GM19324 (cell line): ENCODE measurements around the gene GCC2.
"Not testable (repeated sequence)": the region's sequence is repeated elsewhere in the genome, so short reads cannot be mapped to it uniquely, and the experiment has no call there.

ENCODE experiments used
- ATAC-seq: cut with Tn5 transposase; IDR thresholded peaks from one replicate; pipeline ENCODE4 v1.9.1; 2021; ENCODE audit warnings: mild to moderate bottlenecking, moderate library complexity; ENCODE audit not compliant: unreplicated experiment, low FRiP score

GCC2 gene

GRCh38 chr2:108435578-108435977 lies 13.4 kb upstream of the GCC2 start:
- ATAC-seq, result not testable (repeated sequence)

GRCh38 chr2:108436976-108437375 lies 12.0 kb upstream of the GCC2 start:
- no peak for ATAC-seq

DNA sequence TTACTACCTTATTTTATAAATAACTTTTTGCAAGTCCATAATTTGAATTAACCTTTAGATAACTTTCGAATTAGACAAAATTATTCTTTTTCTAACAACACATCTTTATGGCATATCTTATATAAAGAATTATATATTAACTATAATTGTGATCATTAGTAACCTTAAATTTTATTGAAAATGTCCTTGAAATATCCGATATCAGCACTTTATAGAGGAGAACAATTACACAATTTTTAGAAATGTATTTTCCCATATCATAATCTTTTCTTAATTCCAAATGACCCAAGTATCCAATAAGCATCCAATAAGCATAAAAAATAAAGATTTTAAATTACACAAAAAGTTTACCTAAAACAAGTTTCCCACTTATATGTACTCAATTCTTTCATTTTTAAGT lies 7.3 kb upstream of the GCC2 start:
- no peak for ATAC-seq

- ATAC-seq, result no peak
These were observed 3.8 kb upstream of the GCC2 start for GRCh38 chr2:108444941-108445840.

GRCh38 chr2:108446703-108447102 lies 2.3 kb upstream of the GCC2 start:
- ATAC-seq, result no peak

DNA sequence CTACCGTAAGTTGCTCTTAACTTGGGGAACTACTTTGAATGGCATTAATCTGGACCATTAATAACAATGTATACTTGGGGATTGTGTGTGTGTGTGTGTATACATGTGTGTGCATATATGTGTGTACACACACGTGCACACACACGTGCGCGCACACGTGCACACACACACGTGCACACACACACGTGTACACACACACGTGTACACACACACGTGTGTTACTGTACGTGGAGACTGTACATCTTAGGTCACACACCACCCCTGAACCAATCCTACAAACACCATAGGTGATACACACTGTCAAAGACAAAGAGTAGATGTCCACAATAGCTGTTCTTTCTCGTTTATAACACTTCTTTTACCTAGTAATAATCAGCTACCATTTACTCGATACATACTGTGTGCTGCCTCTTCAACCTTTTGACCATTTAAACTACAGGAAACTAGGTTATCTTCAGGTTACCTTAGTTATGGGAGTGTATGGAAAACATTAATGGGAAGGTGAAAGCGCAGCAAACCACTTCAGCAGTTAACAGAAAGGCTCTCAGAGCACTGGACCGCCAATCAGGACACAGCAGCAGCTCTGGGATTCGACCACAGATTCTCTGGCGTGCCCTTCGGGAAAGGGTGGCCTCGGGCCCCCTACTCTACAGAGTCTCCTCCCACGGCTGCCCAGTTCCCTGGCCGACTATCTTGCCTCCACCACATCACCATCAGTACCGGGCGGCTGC lies 894 bp upstream of the GCC2 start:
- ATAC-seq, result no peak

GRCh38 chr2:108449410-108450130 lies 564 bp downstream of the GCC2 start:
- peak; percentile 46 for ATAC-seq

DNA sequence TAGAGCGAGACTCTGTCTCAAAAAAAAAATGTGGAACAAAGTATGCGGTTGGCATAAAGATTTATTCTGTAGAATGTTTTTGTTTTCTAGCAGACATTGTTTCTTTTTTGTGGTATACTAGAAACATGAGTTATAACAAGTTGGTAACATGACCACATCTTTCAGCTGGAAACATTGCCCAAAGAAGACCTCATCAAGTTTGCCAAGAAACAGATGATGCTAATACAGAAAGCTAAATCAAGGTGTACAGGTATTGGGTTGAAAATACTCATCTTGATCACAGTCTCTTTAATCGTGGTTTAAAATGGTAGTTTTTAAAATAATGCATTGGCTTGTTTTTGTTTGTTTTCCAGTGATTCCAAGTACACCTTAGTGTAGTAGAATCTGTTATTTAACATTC lies 1.9 kb downstream of the GCC2 start:
- ATAC-seq, result no peak

DNA sequence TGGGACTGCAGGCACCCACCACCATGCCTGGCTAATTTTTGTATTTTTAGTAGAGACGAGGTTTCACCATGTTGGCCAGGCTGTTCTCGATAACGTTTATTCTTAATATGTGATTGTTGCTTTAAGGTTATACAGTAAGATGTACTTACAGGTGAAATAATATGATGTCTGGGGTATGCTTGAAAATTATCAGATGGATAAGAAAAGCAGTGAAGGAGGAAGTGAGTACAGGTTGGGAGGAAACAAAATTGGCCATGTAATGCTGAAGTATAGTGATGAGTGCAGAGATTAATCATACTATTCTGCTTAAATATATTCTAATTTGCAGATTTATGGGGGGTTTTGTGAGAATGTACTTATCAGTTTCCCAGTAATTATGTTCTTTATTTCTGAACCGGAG lies 3.0 kb downstream of the GCC2 start:
- no peak for ATAC-seq

GRCh38 chr2:108453530-108453929 lies 4.5 kb downstream of the GCC2 start:
- not testable (repeated sequence) for ATAC-seq

- no peak for ATAC-seq
These were observed 5.4 kb downstream of the GCC2 start for GRCh38 chr2:108454440-108454839.

GRCh38 chr2:108455571-108455970 lies 6.6 kb downstream of the GCC2 start:
- no peak for ATAC-seq

DNA sequence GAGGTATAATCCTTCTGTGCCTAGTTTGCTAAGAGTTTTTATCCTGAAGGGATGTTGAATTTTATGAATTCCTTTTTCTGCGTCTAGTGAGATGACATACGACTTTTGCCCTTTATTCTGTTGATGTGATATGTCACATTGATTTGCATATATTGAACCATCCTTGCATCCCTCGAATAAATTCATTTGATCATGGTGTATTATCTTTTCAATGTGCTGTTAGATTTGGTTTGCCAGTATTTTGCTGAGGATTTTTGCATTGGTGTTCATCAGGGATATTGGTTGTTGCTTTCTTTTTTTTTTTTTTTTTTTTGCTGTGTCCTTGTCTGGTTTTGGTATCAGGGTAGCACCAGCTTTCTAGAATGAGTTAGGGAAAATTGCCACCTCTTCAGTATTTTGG lies 9.1 kb downstream of the GCC2 start:
- no peak for ATAC-seq

GRCh38 chr2:108459441-108459840 lies 10.4 kb downstream of the GCC2 start:
- no peak for ATAC-seq

DNA sequence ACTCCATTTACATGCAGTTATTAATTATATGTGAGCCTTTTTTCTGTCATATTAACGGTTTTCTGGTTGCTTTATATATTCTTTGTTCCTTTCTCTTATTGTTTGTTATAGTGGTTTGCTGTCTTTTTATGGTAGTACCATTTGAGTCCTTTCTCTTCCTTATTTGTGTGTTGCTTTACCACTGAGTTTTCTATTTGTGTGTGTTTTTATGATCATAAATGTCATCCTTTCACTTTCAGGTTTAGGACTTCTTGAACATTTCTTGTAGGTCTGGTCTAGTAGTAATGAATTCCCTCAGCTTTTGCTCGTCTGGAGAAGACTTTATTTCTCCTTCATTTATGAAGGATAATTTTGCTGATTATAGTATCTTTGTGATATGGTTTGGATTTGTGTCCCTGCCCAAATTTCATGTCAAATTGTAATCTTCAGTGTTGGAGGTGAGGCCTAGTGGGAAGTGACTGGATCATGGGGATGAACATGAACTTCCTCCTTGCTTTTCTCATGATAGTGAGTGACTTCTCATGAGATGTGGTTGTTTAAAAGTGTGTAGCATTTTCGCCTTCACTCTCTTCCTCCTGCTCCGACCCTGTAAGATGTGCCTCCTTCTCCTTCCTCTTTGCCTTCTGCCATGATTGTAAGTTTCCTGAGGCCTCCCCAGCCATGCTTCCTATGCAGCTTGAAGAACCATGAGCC lies 11.5 kb downstream of the GCC2 start:
- peak; percentile 59 for ATAC-seq

DNA sequence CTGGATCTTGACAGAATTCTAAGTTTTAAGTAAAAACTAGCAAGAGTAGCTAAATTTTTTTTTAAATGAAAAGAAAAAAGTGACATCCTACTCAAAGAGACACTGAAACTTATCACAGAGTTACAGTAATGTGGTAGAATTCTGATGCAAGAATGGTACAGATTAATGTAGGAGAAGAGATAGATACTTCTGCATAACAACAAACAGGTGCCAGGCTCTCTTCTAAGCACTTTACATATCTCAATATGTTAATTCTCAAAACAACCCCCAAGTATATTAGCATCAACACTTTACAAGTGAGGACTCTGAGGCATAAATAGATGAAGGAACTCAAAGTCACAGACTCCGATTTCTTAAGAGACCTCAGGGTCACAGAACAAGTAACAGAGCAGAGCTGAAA lies 28.1 kb downstream of the GCC2 start:
- no peak for ATAC-seq

DNA sequence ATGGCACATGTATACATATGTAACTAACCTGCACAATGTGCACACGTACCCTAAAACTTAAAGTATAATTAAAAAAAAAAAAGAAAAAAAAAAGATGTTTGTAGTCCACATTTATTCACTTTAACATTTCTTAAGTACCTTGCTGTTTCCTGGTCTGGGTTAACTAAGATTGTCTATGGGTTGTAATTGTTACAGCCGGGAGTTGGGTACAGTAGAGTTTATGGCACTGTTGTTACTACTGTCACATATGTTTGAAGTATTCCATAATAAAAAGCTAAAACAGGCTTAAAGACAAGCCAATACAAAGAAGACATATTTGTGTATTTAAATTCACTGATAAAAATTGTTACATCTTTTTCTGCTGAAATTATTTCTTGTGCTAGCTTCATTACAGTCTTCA lies 36.2 kb downstream of the GCC2 start:
- ATAC-seq, result no peak

- no peak for ATAC-seq
These were observed 41.6 kb downstream of the GCC2 start for GRCh38 chr2:108490506-108491122.

GRCh38 chr2:108491848-108492247 lies 42.8 kb downstream of the GCC2 start:
- ATAC-seq, result no peak

- no peak for ATAC-seq
These were observed 43.4 kb downstream of the GCC2 start for GRCh38 chr2:108492364-108492763.
